ENCODE measurements around the gene TARBP1.

Gene TARBP1

GRCh38 chr1:234484218-234484617 is 5.2 kb upstream of the TARBP1 start:
- DNase-seq = no peak

GRCh38 chr1:234481771-234482170 is 2.8 kb upstream of the TARBP1 start:
- no peak for DNase-seq

GRCh38 chr1:234479866-234480265 is 887 bp upstream of the TARBP1 start:
- DNase-seq = no peak

- DNase-seq = no peak
These were observed 256 bp upstream of the TARBP1 start for GRCh38 chr1:234479310-234479559.

- DNase-seq = no peak
These were observed 863 bp downstream of the TARBP1 start for GRCh38 chr1:234478152-234478480.

- no peak for DNase-seq
These were observed 1.4 kb downstream of the TARBP1 start for GRCh38 chr1:234477386-234478151.

- no peak for DNase-seq
These were observed 2.8 kb downstream of the TARBP1 start for GRCh38 chr1:234476172-234476571.

GRCh38 chr1:234475167-234475793 is 3.7 kb downstream of the TARBP1 start:
- DNase-seq = no peak

- no peak for DNase-seq
These were observed 4.6 kb downstream of the TARBP1 start for GRCh38 chr1:234474375-234474774.

GRCh38 chr1:234473118-234473517 is 5.9 kb downstream of the TARBP1 start:
- DNase-seq = no peak

- DNase-seq = no peak
These were observed 9.6 kb downstream of the TARBP1 start for GRCh38 chr1:234469376-234469775.

GRCh38 chr1:234468580-234468979 is 10.4 kb downstream of the TARBP1 start:
- no peak for DNase-seq

GRCh38 chr1:234467821-234468220 is 11.2 kb downstream of the TARBP1 start:
- DNase-seq = no peak

GRCh38 chr1:234466945-234467344 is 12.0 kb downstream of the TARBP1 start:
- no peak for DNase-seq

GRCh38 chr1:234463749-234464148 is 15.2 kb downstream of the TARBP1 start:
- no peak for DNase-seq

GRCh38 chr1:234460652-234461051 is 18.3 kb downstream of the TARBP1 start:
- DNase-seq = no peak

- no peak for DNase-seq
These were observed 20.5 kb downstream of the TARBP1 start for GRCh38 chr1:234458352-234459017.

GRCh38 chr1:234454926-234455325 is 24.1 kb downstream of the TARBP1 start:
- no peak for DNase-seq

GRCh38 chr1:234452406-234452965 is 26.5 kb downstream of the TARBP1 start:
- no peak for DNase-seq

- no peak for DNase-seq
These were observed 38.6 kb downstream of the TARBP1 start for GRCh38 chr1:234440348-234440747.

- no peak for DNase-seq
These were observed 40.4 kb downstream of the TARBP1 start for GRCh38 chr1:234438579-234438978.

- DNase-seq = no peak
These were observed 41.4 kb downstream of the TARBP1 start for GRCh38 chr1:234437423-234438171.

- no peak for DNase-seq
These were observed 43.4 kb downstream of the TARBP1 start for GRCh38 chr1:234435620-234436019.

GRCh38 chr1:234434706-234435105 is 44.3 kb downstream of the TARBP1 start:
- no peak for DNase-seq

Measured in NCI-H2029 treated with DMSO at 0.1 percent for 48 hours (cell line).